Right lobe of liver (tissue), 6 donors: ENCODE data around the gene NRXN3. TPM values are rescaled to one million over a fixed set of nuclear protein-coding genes. Genes with fewer than 3 reads are reported as not detected.

Experiments
- ATAC-seq, 4 donors: fragments of 200-7000 bp; cut with Tn5 transposase; one replicate each; pipeline ENCODE4 v1.9.1; 2020; ENCODE audit warnings: mild to moderate bottlenecking in 4 of 4, moderate library complexity in 4 of 4
- DNase-seq, 3 donors: peaks; one replicate each; pipeline ENCODE4 v3.0.0-alpha.2; 2020
- H3K27ac ChIP-seq, 3 donors: fragments of 200-600 bp; one replicate each; pipeline ENCODE4 v1.8.0; 2022
- H3K27me3 ChIP-seq, 2 donors: fragments of 200-600 bp; one replicate each; pipeline ENCODE4 v1.8.0; 2022
- H3K36me3 ChIP-seq, 4 donors: fragments of 200-600 bp; sonication (generic) in 1 of 4; one replicate each; pipeline versions ENCODE4 v1.5.1 to v1.8.0; 2017 to 2022; ENCODE audit warnings: control low read depth in 1 of 4
- H3K4me1 ChIP-seq, 4 donors: fragments of 200-600 bp; sonication (generic) in 1 of 4; one replicate each; pipeline versions ENCODE4 v1.5.1 to v1.8.0; 2017 to 2022; ENCODE audit warnings: control low read depth in 1 of 4
- H3K4me3 ChIP-seq, 3 donors: fragments of 200-600 bp; one replicate each; pipeline ENCODE4 v1.8.0; 2022
- H3K9me3 ChIP-seq, 4 donors: fragments of 200-600 bp; sonication (generic) in 1 of 4; one replicate each; pipeline versions ENCODE4 v1.5.1 to v1.8.0; 2017 to 2022; ENCODE audit warnings: control low read depth in 1 of 4
- CTCF ChIP-seq, 4 donors: fragments of 200-600 bp in 3 of 4; fragments of 450-650 bp in 1 of 4; IDR thresholded peaks; one replicate each; pipeline versions ENCODE4 v1.5.1 to v1.8.0; 2016 to 2022; ENCODE audit warnings: antibody characterized with exemption in 4 of 4, mild to moderate bottlenecking in 2 of 4
- POLR2A ChIP-seq: fragments of 450-650 bp; IDR thresholded peaks from one replicate; pipeline ENCODE4 v1.6.1; 2017; ENCODE audit warnings: antibody characterized with exemption, mild to moderate bottlenecking
- WGBS: methylation state at CpG from one replicate; pipeline ENCODE4 v1.1.6; 2018; ENCODE audit warnings: low coverage, low lambda C conversion rate; ENCODE audit not compliant: insufficient coverage; ENCODE audit errors: missing lambda C conversion rate; 5-methylcytosine and 5-hydroxymethylcytosine counted together
- intact Hi-C, 2 donors: fragments of 100-400 bp; cut with DNase I; formaldehyde crosslinking; loops; one replicate each; pipeline versions ENCODE4 v1.11.2 to v1.14.1; 2022
- total RNA-seq, 6 experiments: library from RNA; depleted of rRNA in 2 of 6; stranded (reverse); fragments of >200 nt in 2 of 6; fragmentation: NEBNext Ultra II Directional in 3 of 6; extraction: Animal tissue kit (Norgen Biotek cat#: 25700) in 3 of 6; gene quantifications; one replicate each; pipeline versions ENCODE4 v1.1.0 to v1.2.4, GENCODE V29; 2016 to 2023
- donor health status: DM: no; HTN: yes; CAD: no.
- donor health status: DM: no; HTN: no; CAD: no.
- donor health status: DM: no; HTN: no; CAD: no.
- donor health status: DM: no; HTN: yes; CAD: no.
- donor health status: DM: no; HTN: yes; CAD: no.

The NRXN3 gene
- total RNA-seq, 6 experiments from 2014 or later: 0.06 to 0.51 (median 0.23) TPM; not detected in 1

DNA sequence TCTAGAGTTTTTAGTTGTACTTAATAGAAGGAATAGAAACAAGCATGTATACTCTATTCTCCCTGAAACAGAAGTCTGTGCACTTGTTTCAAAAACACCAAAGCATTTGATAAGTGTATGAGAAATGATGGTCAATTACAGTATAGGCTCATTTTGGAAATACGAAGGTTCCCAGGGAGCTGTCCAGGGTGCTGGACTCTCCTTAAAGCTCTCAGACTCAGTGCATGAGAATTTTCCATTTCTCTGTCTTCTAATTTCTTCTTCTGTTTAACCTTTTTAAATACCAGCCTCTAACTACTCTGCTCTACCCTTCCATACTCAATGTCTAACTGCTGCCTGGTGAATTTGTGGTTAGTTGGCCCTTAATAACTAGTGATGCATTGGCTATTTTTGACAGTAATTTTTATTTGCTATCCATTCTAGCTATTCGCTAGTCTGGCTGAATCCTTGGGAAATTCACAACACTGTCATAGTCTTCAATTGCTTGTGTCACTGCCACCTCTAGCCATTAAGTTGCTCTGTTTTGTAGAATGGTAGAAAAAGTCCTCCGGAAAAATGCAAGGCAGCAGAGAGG lies 229.2 kb downstream of the NRXN3 start:
- H3K27ac ChIP-seq: no peak overlapping the region
- H3K27me3 ChIP-seq: no peaks in the 10 kb centered on the region
- no peak for ATAC-seq
- 31% methylated on average over 3 of the region's 3 CpGs for WGBS
- TF ChIP-seq CTCF (IDR thresholded peaks at IDR 0.05) (no peak), POLR2A (no peak)
- no peaks in the 10 kb centered on the region for H3K9me3 ChIP-seq
- H3K4me3 ChIP-seq: no peak overlapping the region
- H3K36me3 ChIP-seq: no peaks in the 10 kb centered on the region
- no peaks in the 10 kb centered on the region for H3K4me1 ChIP-seq
- no peak for DNase-seq
- intact Hi-C loops: no loop called here

DNA sequence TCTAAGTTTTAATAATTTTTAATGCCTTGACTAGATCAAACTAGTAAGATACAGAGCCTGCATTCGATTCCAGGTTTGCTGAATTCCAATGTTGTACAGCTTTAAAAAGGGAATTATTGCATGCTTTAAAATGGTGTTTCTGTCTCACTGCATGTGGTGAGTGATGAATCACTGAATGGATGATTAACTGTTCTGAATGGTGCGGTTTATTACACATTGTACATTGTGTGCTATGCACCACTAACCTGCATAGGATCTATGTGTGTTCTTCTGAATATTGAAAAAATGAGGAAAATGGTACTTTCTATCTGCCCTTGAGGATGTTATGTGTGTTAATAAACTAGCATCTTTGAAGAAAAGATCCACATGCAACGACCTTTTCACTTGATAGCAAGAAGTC lies 231.7 kb downstream of the NRXN3 start:
- Histone ChIP-seq H3K27ac (no peak overlapping the region), H3K4me1 (no peaks in the 10 kb centered on the region), H3K27me3 (no peaks in the 10 kb centered on the region), H3K9me3 (no peaks in the 10 kb centered on the region), H3K4me3 (no peak overlapping the region), H3K36me3 (no peaks in the 10 kb centered on the region)
- no peak for DNase-seq
- no peak for ATAC-seq
- TF ChIP-seq POLR2A (no peak), CTCF (IDR thresholded peaks at IDR 0.05) (no peak)
- 52% methylated on average over 3 of the region's 3 CpGs for WGBS
- intact Hi-C loops: no loop called here

GRCh38 chr14:78403278-78403815 lies 233.2 kb downstream of the NRXN3 start:
- Histone ChIP-seq H3K4me3 (no peak overlapping the region), H3K36me3 (no peaks in the 10 kb centered on the region), H3K4me1 (no peaks in the 10 kb centered on the region), H3K27me3 (no peaks in the 10 kb centered on the region), H3K9me3 (no peaks in the 10 kb centered on the region), H3K27ac (no peak overlapping the region)
- ATAC-seq (no peak), DNase-seq (no peak)
- intact Hi-C loops: no loop called here
- WGBS: 8% methylated on average over 5 of the region's 8 CpGs
- no peak for TF ChIP-seq POLR2A
- no peak for TF ChIP-seq CTCF (IDR thresholded peaks at IDR 0.05)

GRCh38 chr14:78405079-78405856 lies 235.1 kb downstream of the NRXN3 start:
- H3K4me3 ChIP-seq: no peak overlapping the region
- intact Hi-C loops: no loop called here
- TF ChIP-seq POLR2A: no peak
- TF ChIP-seq CTCF (IDR thresholded peaks at IDR 0.05): no peak
- WGBS: 39% methylated on average over 6 of the region's 6 CpGs
- no peak for ATAC-seq
- H3K36me3 ChIP-seq: no peaks in the 10 kb centered on the region
- H3K4me1 ChIP-seq: no peaks in the 10 kb centered on the region
- no peaks in the 10 kb centered on the region for H3K27me3 ChIP-seq
- H3K9me3 ChIP-seq: no peaks in the 10 kb centered on the region
- DNase-seq: no peak
- no peak overlapping the region for H3K27ac ChIP-seq
